Measurements from ENCODE around the gene GANAB.
A peak's percentile ranks its signal among the peaks of the same experiment; 100 is the strongest.
"Not testable (repeated sequence)": the region's sequence is repeated elsewhere in the genome, so short reads cannot be mapped to it uniquely, and the experiment has no call there.

GANAB gene

GRCh38 chr11:62645946-62646824, at the start of gene GANAB:
GANAB (minus strand) TSS chr11:62646613; CDS start chr11:62646599, 14 bp downstream.
- peak; percentile 86 for DNase-seq (ENCODE audit: low read depth)

- DNase-seq (ENCODE audit: low read depth) = no peak
Measured at GRCh38 chr11:62694455-62695167, 48.2 kb upstream of the GANAB start.

GRCh38 chr11:62693624-62694023, 47.2 kb upstream of the GANAB start:
- DNase-seq (ENCODE audit: low read depth) = not testable (repeated sequence)

GRCh38 chr11:62689421-62690183, 43.2 kb upstream of the GANAB start, which contains the start of gene LRRN4CL:
LRRN4CL (minus strand) TSS chr11:62689530; CDS start chr11:62688508, 1,022 bp downstream.
- DNase-seq (ENCODE audit: low read depth) = no peak

GRCh38 chr11:62688491-62688890, 42.1 kb upstream of the GANAB start:
- DNase-seq (ENCODE audit: low read depth) = no peak

- DNase-seq (ENCODE audit: low read depth) = no peak
Measured at GRCh38 chr11:62687508-62688396, 41.3 kb upstream of the GANAB start.

GRCh38 chr11:62682518-62682917, 36.1 kb upstream of the GANAB start:
- DNase-seq (ENCODE audit: low read depth) = no peak

- DNase-seq (ENCODE audit: low read depth) = no peak
Measured at GRCh38 chr11:62680825-62681240, 34.4 kb upstream of the GANAB start.

- no peak for DNase-seq (ENCODE audit: low read depth)
Measured at GRCh38 chr11:62678770-62679696, 32.6 kb upstream of the GANAB start, which contains the start of gene UBXN1. UBXN1 (minus strand) TSS chr11:62679073; CDS start chr11:62678923, 150 bp downstream.

GRCh38 chr11:62678433-62678769, 32.0 kb upstream of the GANAB start:
- no peak for DNase-seq (ENCODE audit: low read depth)

- no peak for DNase-seq (ENCODE audit: low read depth)
Measured at GRCh38 chr11:62677714-62678113, 31.3 kb upstream of the GANAB start.

GRCh38 chr11:62677156-62677555, 30.7 kb upstream of the GANAB start:
- DNase-seq (ENCODE audit: low read depth) = no peak

GRCh38 chr11:62676698-62677097, 30.3 kb upstream of the GANAB start:
- no peak for DNase-seq (ENCODE audit: low read depth)

- DNase-seq (ENCODE audit: low read depth) = not testable (repeated sequence)
Measured at GRCh38 chr11:62675415-62675814, 29.0 kb upstream of the GANAB start.

GRCh38 chr11:62673196-62673525, 26.7 kb upstream of the GANAB start:
- no peak for DNase-seq (ENCODE audit: low read depth)

GRCh38 chr11:62671608-62672389, 25.4 kb upstream of the GANAB start, which contains the start of the genes LBHD1 and UQCC3:
LBHD1 (minus strand) TSS chr11:62672267; CDS start chr11:62670031, 2,236 bp downstream.
UQCC3 (plus strand) TSS chr11:62671673; CDS start chr11:62671746, 73 bp downstream.
- DNase-seq (ENCODE audit: low read depth) = no peak

- no peak for DNase-seq (ENCODE audit: low read depth)
Measured at GRCh38 chr11:62671236-62671607, 24.8 kb upstream of the GANAB start.

- DNase-seq (ENCODE audit: low read depth) = no peak
Measured at GRCh38 chr11:62669420-62670161, 23.2 kb upstream of the GANAB start.

- DNase-seq (ENCODE audit: low read depth) = no peak
Measured at GRCh38 chr11:62667460-62667859, 21.0 kb upstream of the GANAB start.

Measured in non-pigmented ciliary epithelial cell (primary cell).